H9 (cell line): ENCODE results near the gene CDH22. TPM values are rescaled to one million over a fixed set of nuclear protein-coding genes. Genes with fewer than 3 reads are reported as not detected.

Experiments used
- DNase-seq: peaks from one replicate; pipeline ENCODE4 v3.0.0-alpha.2; 2017
- H2AFZ ChIP-seq: one replicate; pipeline ENCODE4 v1.6.1; 2013; ENCODE audit warnings: mild to moderate bottlenecking, low read length, control low read depth, moderate library complexity
- H2AK5ac ChIP-seq: 2 replicates; pipeline ENCODE4 v1.6.1; 2013; ENCODE audit warnings: low read length, control low read depth, mixed read lengths; ENCODE audit not compliant: insufficient read length
- H2BK120ac ChIP-seq: one replicate; pipeline ENCODE4 v1.6.1; 2013; ENCODE audit warnings: low read depth, mild to moderate bottlenecking, low read length, control low read depth, inconsistent platforms; ENCODE audit not compliant: poor library complexity, severe bottlenecking
- H2BK12ac ChIP-seq: 2 replicates; pipeline ENCODE4 v1.6.1; 2013; ENCODE audit warnings: low read length, control low read depth, mixed read lengths, low read depth; ENCODE audit not compliant: insufficient read length
- H2BK15ac ChIP-seq: 2 replicates; pipeline ENCODE4 v1.6.1; 2013; ENCODE audit warnings: low read depth, low read length, control low read depth
- H2BK20ac ChIP-seq: one replicate; pipeline ENCODE4 v1.6.1; 2013; ENCODE audit warnings: low read depth, mild to moderate bottlenecking, low read length, control low read depth, inconsistent platforms; ENCODE audit not compliant: poor library complexity, severe bottlenecking
- H2BK5ac ChIP-seq: 2 replicates; pipeline ENCODE4 v1.6.1; 2013; ENCODE audit warnings: low read length, control low read depth, mixed read lengths; ENCODE audit not compliant: insufficient read length
- H3K14ac ChIP-seq: 2 replicates; pipeline ENCODE4 v1.6.1; 2013; ENCODE audit warnings: low read length, control low read depth; ENCODE audit not compliant: insufficient read depth
- H3K18ac ChIP-seq: 2 replicates; pipeline ENCODE4 v1.6.1; 2013; ENCODE audit warnings: low read depth, mild to moderate bottlenecking, mixed read lengths, low read length, control low read depth; ENCODE audit not compliant: insufficient read length
- H3K23ac ChIP-seq: 2 replicates; pipeline ENCODE4 v1.6.1; 2013; ENCODE audit warnings: low read length, control low read depth, mixed read lengths, low read depth; ENCODE audit not compliant: insufficient read length
- H3K23me2 ChIP-seq: 2 replicates; pipeline ENCODE4 v1.6.1; 2013; ENCODE audit warnings: low read depth, mild to moderate bottlenecking, mixed read lengths, low read length, control low read depth; ENCODE audit not compliant: insufficient read length, poor library complexity, severe bottlenecking
- H3K27ac ChIP-seq: 2 replicates; pipeline ENCODE4 v1.5.1; 2013; ENCODE audit warnings: low read length, control low read depth, mixed read lengths, low read depth; ENCODE audit not compliant: insufficient read length
- H3K27me3 ChIP-seq: 2 replicates; pipeline ENCODE4 v1.6.1; 2013; ENCODE audit warnings: low read length, control low read depth, inconsistent platforms; ENCODE audit not compliant: insufficient read depth
- H3K4ac ChIP-seq: 2 replicates; pipeline ENCODE4 v1.6.1; 2013; ENCODE audit warnings: low read depth, mild to moderate bottlenecking, control low read depth, inconsistent platforms, low read length, moderate library complexity
- H3K4me1 ChIP-seq: 2 replicates; pipeline ENCODE4 v1.6.1; 2013; ENCODE audit warnings: low read length, control low read depth, inconsistent platforms; ENCODE audit not compliant: insufficient read depth
- H3K4me2 ChIP-seq: 2 replicates; pipeline ENCODE4 v1.6.1; 2013; ENCODE audit warnings: low read length, control low read depth, mixed read lengths; ENCODE audit not compliant: insufficient read length, insufficient read depth
- H3K56ac ChIP-seq: 2 replicates; pipeline ENCODE4 v1.6.1; 2013; ENCODE audit warnings: low read depth, mild to moderate bottlenecking, mixed read lengths, low read length, control low read depth; ENCODE audit not compliant: insufficient read length
- H3K79me1 ChIP-seq: 2 replicates; pipeline ENCODE4 v1.6.1; 2013; ENCODE audit warnings: low read depth, mild to moderate bottlenecking, moderate library complexity, low read length, control low read depth, inconsistent platforms; ENCODE audit not compliant: insufficient read depth, poor library complexity, severe bottlenecking
- H3K79me2 ChIP-seq: 2 replicates; pipeline ENCODE4 v1.6.1; 2013; ENCODE audit warnings: low read length, control low read depth, inconsistent platforms; ENCODE audit not compliant: insufficient read depth
- H3K9ac ChIP-seq: 2 replicates; pipeline ENCODE4 v1.6.1; 2013; ENCODE audit warnings: low read length, control low read depth, mixed read lengths; ENCODE audit not compliant: insufficient read length; ENCODE audit errors: extremely low read depth
- H3K9me3 ChIP-seq: one replicate; pipeline ENCODE4 v1.6.1; 2013; ENCODE audit warnings: low read depth, low read length, inconsistent platforms; ENCODE audit not compliant: control insufficient read depth
- H3T11ph ChIP-seq: one replicate; pipeline ENCODE4 v1.6.1; 2013; ENCODE audit warnings: mild to moderate bottlenecking, low read length, control low read depth, inconsistent platforms
- H4K20me1 ChIP-seq: one replicate; pipeline ENCODE4 v1.6.1; 2013; ENCODE audit not compliant: control insufficient read depth, insufficient read length, insufficient read depth
- H4K5ac ChIP-seq: 2 replicates; pipeline ENCODE4 v1.6.1; 2013; ENCODE audit warnings: low read depth, mild to moderate bottlenecking, mixed read lengths, low read length, control low read depth; ENCODE audit not compliant: insufficient read length
- H4K8ac ChIP-seq: replicated peaks from 2 replicates; pipeline ENCODE4 v1.6.1; 2013; ENCODE audit warnings: low read length, control low read depth, mixed read lengths, low read depth; ENCODE audit not compliant: insufficient read length
- H4K91ac ChIP-seq: 2 replicates; pipeline ENCODE4 v1.6.1; 2013; ENCODE audit warnings: low read depth, mild to moderate bottlenecking, moderate library complexity, mixed read lengths, low read length, control low read depth; ENCODE audit not compliant: insufficient read length
- H3K27ac Mint-ChIP-seq, 3 experiments: 2 replicates in 2 of 3; 3 replicates in 1 of 3; pipeline ENCODE4 v1.8.0; 2020 to 2021; ENCODE audit warnings: mixed read lengths in 3 of 3, mild to moderate bottlenecking in 1 of 3, moderate library complexity in 1 of 3
- H3K27me3 Mint-ChIP-seq: 2 replicates; pipeline ENCODE4 v1.8.0; 2021; ENCODE audit warnings: low read depth, mild to moderate bottlenecking, moderate library complexity, mixed read lengths
- H3K36me3 Mint-ChIP-seq, 3 experiments: 2 replicates in 2 of 3; 3 replicates in 1 of 3; pipeline ENCODE4 v1.8.0; 2020 to 2021; ENCODE audit warnings: low read depth in 3 of 3, mixed read lengths in 3 of 3; ENCODE audit not compliant: insufficient read depth in 1 of 3
- H3K4me1 Mint-ChIP-seq, 2 experiments: 2 replicates each; pipeline ENCODE4 v1.8.0; 2020; ENCODE audit warnings: mixed read lengths in 2 of 2
- H3K4me3 Mint-ChIP-seq, 2 experiments: 2 replicates in 1 of 2; 3 replicates in 1 of 2; pipeline ENCODE4 v1.8.0; 2020 to 2021; ENCODE audit warnings: mild to moderate bottlenecking in 2 of 2, mixed read lengths in 2 of 2, moderate library complexity in 1 of 2
- H3K9me3 Mint-ChIP-seq, 2 experiments: 2 replicates in 1 of 2; 3 replicates in 1 of 2; pipeline ENCODE4 v1.8.0; 2020; ENCODE audit warnings: mild to moderate bottlenecking in 2 of 2, mixed read lengths in 2 of 2, moderate library complexity in 1 of 2
- CTCF ChIP-seq: fragments of 200-600 bp; sonication (generic); conservative IDR thresholded peaks from 3 replicates; pipeline ENCODE4 v1.8.0; 2021; ENCODE audit warnings: antibody characterized with exemption, mild to moderate bottlenecking
- WGBS: extraction: QIAGEN DNeasy Blood & Tissue Kit; methylation state at CpG from one replicate; pipeline ENCODE4 v1.1.7; 2013; ENCODE audit warnings: missing lambda C conversion rate, low lambda C conversion rate, mixed read lengths; ENCODE audit not compliant: insufficient read length; ENCODE audit errors: extremely low coverage; 5-methylcytosine and 5-hydroxymethylcytosine counted together
- total RNA-seq: library from RNA; stranded (reverse); gene quantifications from 2 replicates; pipeline ENCODE4 v1.2.1, GENCODE V29; 2021

Gene CDH22
- total RNA-seq, 1 experiment from 2014 or later: not detected

GRCh38 chr20:46212252-46212651, 96.0 kb downstream of the CDH22 start:
- DNase-seq: no peak
- H2BK120ac ChIP-seq: no peak overlapping the region
- no peak overlapping the region for H4K8ac ChIP-seq
- Mint-ChIP-seq H3K27ac (no peak overlapping the region), H3K4me1 (peaks cover 19 to 38% of the 10 kb centered on the region in 2 experiments), H3K9me3 (no peaks in the 10 kb centered on the region; a peak in 2 of 5 replicates), H3K36me3 (no peaks in the 10 kb centered on the region), H3K4me3 (no peak overlapping the region), H3K27me3 (peaks cover 9% of the 10 kb centered on the region)
- no peak overlapping the region for H3K14ac ChIP-seq
- H4K20me1 ChIP-seq: no peaks in the 10 kb centered on the region
- no peak overlapping the region for H3K4ac ChIP-seq
- no peak for TF ChIP-seq CTCF
- H3K23me2 ChIP-seq: no peaks in the 10 kb centered on the region
- no peak overlapping the region for H2BK12ac ChIP-seq
- no peak overlapping the region for H3K23ac ChIP-seq
- WGBS: no CpG with 5 or more reads among the region's 3 CpGs
- H2BK15ac ChIP-seq: no peak overlapping the region
- no peak overlapping the region for H4K5ac ChIP-seq
- no peak overlapping the region for H2AK5ac ChIP-seq
- H3K9me3 ChIP-seq: no peaks in the 10 kb centered on the region
- no peak overlapping the region for H3K18ac ChIP-seq
- no peak overlapping the region for H2BK20ac ChIP-seq
- H2BK5ac ChIP-seq: no peak overlapping the region
- H3K27me3 ChIP-seq: no peaks in the 10 kb centered on the region
- H3K4me2 ChIP-seq: no peak overlapping the region
- H3K9ac ChIP-seq: no peak overlapping the region
- no peaks in the 10 kb centered on the region for H3K79me2 ChIP-seq
- no peak overlapping the region for H2AFZ ChIP-seq
- H3T11ph ChIP-seq: no peak overlapping the region
- no peaks in the 10 kb centered on the region; the same call in 1 of the 2 replicates for H3K4me1 ChIP-seq
- no peak overlapping the region for H3K27ac ChIP-seq
- H3K56ac ChIP-seq: no peak overlapping the region
- no peak overlapping the region for H4K91ac ChIP-seq
- H3K79me1 ChIP-seq: no peaks in the 10 kb centered on the region
